Measurements from ENCODE around the gene SLC39A1. TPM values are rescaled to one million over a fixed set of nuclear protein-coding genes. Genes with fewer than 3 reads are reported as not detected.

SLC39A1 gene
- total RNA-seq, 4 donors from 2014 or later = 19.9 to 80.0 (median 47.1) TPM

GRCh38 chr1:153990468-153991150, 27.3 kb upstream of the SLC39A1 start, which contains the start of gene RPS27:
RPS27 (plus strand) TSS chr1:153990762; CDS start chr1:153990797, 35 bp downstream.
- in situ Hi-C loops (cut with MboI; ENCODE audit: low pct_ligation_motif_present in 1 of 4, low pct_unique_long_range_greater_than_20kb in 1 of 4, low sequenced_read_pairs in 3 of 4) (loop anchor here (10.0 to 25.0 kb wide), 5 partner anchors 196 to 478 kb away; partner anchors contain the start of genes ILF2 (in 1 of the 4), NPR1 (in 1 of the 4), S100A3 (in 1 of the 4) and S100A4 (in 1 of the 4)), intact Hi-C loops (cut with DNase I; ENCODE audit: low total_unique reads) (no loop called here)
- 0 to 1% methylated on average over 1 to 36 of the region's 36 CpGs for WGBS, 2 donors (ENCODE audit: low coverage in 1 of 2)
- peak; percentile 92 for DNase-seq
- Histone ChIP-seq H3K9me3 (no peaks in the 10 kb centered on the region), H3K27ac (peak within 1 kb of the TSS; percentile 94 to 97 (median 94)), H3K4me3 (peak within 1 kb of the TSS; percentile 74 to 95 (median 80)), H3K4me1 (peaks cover 5 to 43% (median 22%) of the 10 kb centered on the region in 4 donors), H3K27me3 (no peaks in the 10 kb centered on the region), H3K36me3 (peaks cover 0 to 19% (median 8%) of the 10 kb centered on the region in 4 donors)
- TF ChIP-seq EP300 (IDR thresholded peaks at IDR 0.05; ENCODE audit: low read depth) = peak; percentile 50
- peak; percentile 100 for TF ChIP-seq POLR2A (IDR thresholded peaks at IDR 0.05)
- TF ChIP-seq POLR2AphosphoS5 (IDR thresholded peaks at IDR 0.05) = peak; percentile 100
- TF ChIP-seq, protein P1, sequence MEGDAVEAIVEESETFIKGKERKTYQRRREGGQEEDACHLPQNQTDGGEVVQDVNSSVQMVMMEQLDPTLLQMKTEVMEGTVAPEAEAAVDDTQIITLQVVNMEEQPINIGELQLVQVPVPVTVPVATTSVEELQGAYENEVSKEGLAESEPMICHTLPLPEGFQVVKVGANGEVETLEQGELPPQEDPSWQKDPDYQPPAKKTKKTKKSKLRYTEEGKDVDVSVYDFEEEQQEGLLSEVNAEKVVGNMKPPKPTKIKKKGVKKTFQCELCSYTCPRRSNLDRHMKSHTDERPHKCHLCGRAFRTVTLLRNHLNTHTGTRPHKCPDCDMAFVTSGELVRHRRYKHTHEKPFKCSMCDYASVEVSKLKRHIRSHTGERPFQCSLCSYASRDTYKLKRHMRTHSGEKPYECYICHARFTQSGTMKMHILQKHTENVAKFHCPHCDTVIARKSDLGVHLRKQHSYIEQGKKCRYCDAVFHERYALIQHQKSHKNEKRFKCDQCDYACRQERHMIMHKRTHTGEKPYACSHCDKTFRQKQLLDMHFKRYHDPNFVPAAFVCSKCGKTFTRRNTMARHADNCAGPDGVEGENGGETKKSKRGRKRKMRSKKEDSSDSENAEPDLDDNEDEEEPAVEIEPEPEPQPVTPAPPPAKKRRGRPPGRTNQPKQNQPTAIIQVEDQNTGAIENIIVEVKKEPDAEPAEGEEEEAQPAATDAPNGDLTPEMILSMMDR (IDR thresholded peaks at IDR 0.05) = peak in 2 of 5 experiments; percentile 5 to 31

- in situ Hi-C loops (cut with MboI; ENCODE audit: low pct_ligation_motif_present in 1 of 4, low pct_unique_long_range_greater_than_20kb in 1 of 4, low sequenced_read_pairs in 3 of 4) (loop anchor here (10.0 to 25.0 kb wide), 7 partner anchors 173 to 475 kb away; partner anchors contain the start of genes ILF2 (in 2 of the 4), NPR1 (in 2 of the 4), S100A3 (in 1 of the 4) and S100A4 (in 1 of the 4)), intact Hi-C loops (cut with DNase I; ENCODE audit: low total_unique reads) (loop anchor here (10.0 kb wide), 1 partner anchor 313 kb away; the partner anchor contains the start of genes ILF2 and NPR1)
- no peak for DNase-seq
- WGBS, 2 donors (ENCODE audit: low coverage in 1 of 2) = 83 to 87% methylated on average over 8 of the region's 8 CpGs
- Histone ChIP-seq H3K4me3 (no peak overlapping the region), H3K27me3 (no peaks in the 10 kb centered on the region), H3K9me3 (no peaks in the 10 kb centered on the region), H3K4me1 (peaks cover 5 to 48% (median 26%) of the 10 kb centered on the region in 4 donors), H3K27ac (peak overlapping the region; percentile 86 to 96 (median 86)), H3K36me3 (peaks cover 0 to 10% (median 1%) of the 10 kb centered on the region in 4 donors)
- no peak for TF ChIP-seq POLR2AphosphoS5 (IDR thresholded peaks at IDR 0.05)
- TF ChIP-seq, protein P1 (IDR thresholded peaks at IDR 0.05) = no peak
- no peak for TF ChIP-seq POLR2A (IDR thresholded peaks at IDR 0.05)
- no peak for TF ChIP-seq EP300 (IDR thresholded peaks at IDR 0.05; ENCODE audit: low read depth)
Measured at GRCh38 chr1:153987621-153988020, 24.3 kb upstream of the SLC39A1 start.

DNA sequence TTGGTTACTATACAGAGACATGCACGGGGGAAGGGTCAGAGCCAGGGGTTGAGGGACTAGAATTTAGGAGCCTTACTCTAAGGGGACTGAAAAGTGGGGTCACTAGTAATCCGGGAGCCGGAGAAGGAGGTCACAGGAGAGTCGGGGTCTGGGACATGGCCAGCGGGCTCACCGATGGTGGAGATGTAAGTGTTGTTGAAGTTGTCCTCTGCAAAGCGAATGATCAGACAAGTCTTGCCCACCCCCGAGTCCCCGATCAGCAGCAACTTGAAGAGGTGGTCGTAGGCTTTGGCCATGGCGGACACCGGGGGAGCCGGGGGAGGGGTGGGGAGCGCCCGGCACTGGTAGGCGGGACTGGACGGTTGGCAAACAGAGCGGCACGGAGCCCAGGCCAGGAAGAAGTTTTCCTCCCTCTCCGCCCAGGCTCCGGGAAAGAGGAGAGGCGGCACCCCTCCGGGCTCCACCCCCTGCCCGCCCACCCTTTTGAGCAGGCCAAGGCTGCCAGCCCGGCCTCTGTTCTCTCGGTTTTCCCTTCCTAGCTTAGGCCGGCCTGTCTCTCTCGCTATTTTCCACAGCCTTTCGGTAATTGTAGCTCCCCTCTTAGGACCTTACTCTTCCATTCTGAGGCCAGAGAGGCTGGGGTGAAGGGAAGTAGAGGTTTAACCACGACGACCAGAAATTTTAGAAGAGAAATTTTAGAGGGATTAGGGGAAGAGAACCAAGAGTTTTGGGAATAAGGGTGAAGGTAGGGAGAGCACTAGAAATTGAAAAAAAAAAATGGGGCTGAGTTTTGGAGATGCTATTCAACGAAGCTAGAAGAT, 22.8 kb upstream of the SLC39A1 start, which contains the start of gene RAB13:
Gene RAB13 (minus strand): TSS at position 399 of the 821 bp plus-strand sequence. CDS start 103 bp downstream, at position 296.
- 4 to 5% methylated on average over 13 to 28 of the region's 32 CpGs for WGBS, 2 donors (ENCODE audit: low coverage in 1 of 2)
- Histone ChIP-seq H3K4me1 (peaks cover 0 to 33% (median 14%) of the 10 kb centered on the region in 4 donors), H3K27me3 (no peaks in the 10 kb centered on the region), H3K36me3 (no peaks in the 10 kb centered on the region), H3K9me3 (no peaks in the 10 kb centered on the region), H3K27ac (peak within 1 kb of the TSS; percentile 86 to 96 (median 86)), H3K4me3 (peak within 1 kb of the TSS; percentile 17 to 67 (median 60))
- intact Hi-C loops (cut with DNase I; ENCODE audit: low total_unique reads) (loop anchor here (2.0 to 10.0 kb wide), 2 partner anchors 189 to 311 kb away; partner anchors contain the start of genes ILF2 and NPR1), in situ Hi-C loops (cut with MboI; ENCODE audit: low pct_ligation_motif_present in 1 of 4, low pct_unique_long_range_greater_than_20kb in 1 of 4, low sequenced_read_pairs in 3 of 4) (loop anchor here (10.0 to 25.0 kb wide), 7 partner anchors 171 to 474 kb away; partner anchors contain the start of genes ILF2 (in 2 of the 4), NPR1 (in 2 of the 4), S100A3 (in 1 of the 4) and S100A4 (in 1 of the 4))
- TF ChIP-seq EP300 (IDR thresholded peaks at IDR 0.05; ENCODE audit: low read depth) (no peak), POLR2A (IDR thresholded peaks at IDR 0.05) (peak; percentile 48), POLR2AphosphoS5 (IDR thresholded peaks at IDR 0.05) (peak; percentile 81 to 86 (median 83))
- peak; percentile 89 for DNase-seq

DNA sequence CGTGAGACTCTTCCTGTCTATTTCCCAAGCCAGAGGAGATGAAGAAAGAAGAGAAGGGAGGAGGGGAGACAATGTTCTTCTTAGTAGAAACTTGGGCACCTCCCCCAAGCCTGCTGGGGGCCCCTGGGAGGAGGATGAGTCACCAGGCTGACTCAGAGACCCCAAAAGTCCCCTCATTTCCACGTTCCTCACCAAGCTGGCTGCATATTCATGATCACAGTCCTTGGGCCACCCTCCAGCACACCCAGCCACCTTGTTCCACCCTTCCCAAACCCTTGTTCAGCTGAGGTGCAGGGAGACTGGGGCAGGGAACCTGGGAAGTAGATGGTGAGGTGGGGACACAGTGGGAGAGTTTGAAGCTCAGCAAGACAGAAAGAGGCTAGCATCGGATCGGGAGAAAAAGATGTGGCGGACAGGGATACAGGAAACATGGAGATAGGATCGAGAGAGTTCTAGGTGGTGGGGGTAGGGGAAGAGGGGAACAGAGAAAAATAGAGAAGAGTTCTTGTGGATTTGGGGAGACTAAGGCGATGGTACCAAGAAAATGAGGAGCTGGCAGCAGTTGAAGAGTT, 22.1 kb upstream of the SLC39A1 start:
- DNase-seq = peak; percentile 36
- H3K4me3 ChIP-seq = peak overlapping the region; percentile 17 to 67 (median 60)
- no peaks in the 10 kb centered on the region for H3K27me3 ChIP-seq
- TF ChIP-seq POLR2A (IDR thresholded peaks at IDR 0.05) = peak; percentile 4
- TF ChIP-seq, protein P1 (IDR thresholded peaks at IDR 0.05) = no peak
- peak in 1 of 3 donors; percentile 32 for TF ChIP-seq POLR2AphosphoS5 (IDR thresholded peaks at IDR 0.05)
- in situ Hi-C loops (cut with MboI; ENCODE audit: low pct_ligation_motif_present in 1 of 4, low pct_unique_long_range_greater_than_20kb in 1 of 4, low sequenced_read_pairs in 3 of 4) (loop anchor here (10.0 to 25.0 kb wide), 7 partner anchors 171 to 473 kb away; partner anchors contain the start of genes ILF2 (in 2 of the 4), NPR1 (in 2 of the 4), S100A3 (in 1 of the 4) and S100A4 (in 1 of the 4)), intact Hi-C loops (cut with DNase I; ENCODE audit: low total_unique reads) (loop anchor here (2.0 to 10.0 kb wide), 2 partner anchors 189 to 311 kb away; partner anchors contain the start of genes ILF2 and NPR1)
- no peaks in the 10 kb centered on the region for H3K36me3 ChIP-seq
- H3K4me1 ChIP-seq = peaks cover 0 to 33% (median 14%) of the 10 kb centered on the region in 4 donors
- 27 to 36% methylated on average over 5 to 7 of the region's 7 CpGs for WGBS, 2 donors (ENCODE audit: low coverage in 1 of 2)
- peak overlapping the region; percentile 86 to 96 (median 86) for H3K27ac ChIP-seq
- H3K9me3 ChIP-seq = no peaks in the 10 kb centered on the region

Measured in transverse colon (tissue), 4 donors.